Measurements from ENCODE around the gene TMPRSS3. TPM values are rescaled to one million over a fixed set of nuclear protein-coding genes. Genes with fewer than 3 reads are reported as not detected.

Gene TMPRSS3
- total RNA-seq, 1 experiment from 2014 or later, result 0.05 TPM

DNA sequence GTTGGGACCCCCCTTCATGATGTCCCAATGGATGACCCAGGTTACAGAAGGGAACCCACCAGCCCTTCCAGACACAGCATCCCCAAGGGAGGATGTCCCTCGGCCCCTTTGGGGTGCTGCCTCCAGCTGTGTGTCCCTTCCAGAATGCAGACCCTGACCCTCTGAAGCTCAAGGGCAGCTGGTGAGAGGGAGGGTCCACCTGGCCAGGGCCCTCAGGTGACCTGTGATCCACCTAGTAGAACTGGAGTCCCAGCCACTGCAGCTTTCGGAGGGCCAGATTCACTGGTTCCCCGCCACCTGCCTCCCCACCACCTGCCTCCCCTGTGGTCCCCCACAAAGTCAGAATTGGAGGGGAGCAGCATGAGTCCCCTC lies 19.9 kb downstream of the TMPRSS3 start:
- no peak for DNase-seq (ENCODE audit: extremely low read depth, low read depth)

GRCh38 chr21:42375506-42375905 lies 20.3 kb downstream of the TMPRSS3 start:
- DNase-seq (ENCODE audit: extremely low read depth, low read depth), result no peak

DNA sequence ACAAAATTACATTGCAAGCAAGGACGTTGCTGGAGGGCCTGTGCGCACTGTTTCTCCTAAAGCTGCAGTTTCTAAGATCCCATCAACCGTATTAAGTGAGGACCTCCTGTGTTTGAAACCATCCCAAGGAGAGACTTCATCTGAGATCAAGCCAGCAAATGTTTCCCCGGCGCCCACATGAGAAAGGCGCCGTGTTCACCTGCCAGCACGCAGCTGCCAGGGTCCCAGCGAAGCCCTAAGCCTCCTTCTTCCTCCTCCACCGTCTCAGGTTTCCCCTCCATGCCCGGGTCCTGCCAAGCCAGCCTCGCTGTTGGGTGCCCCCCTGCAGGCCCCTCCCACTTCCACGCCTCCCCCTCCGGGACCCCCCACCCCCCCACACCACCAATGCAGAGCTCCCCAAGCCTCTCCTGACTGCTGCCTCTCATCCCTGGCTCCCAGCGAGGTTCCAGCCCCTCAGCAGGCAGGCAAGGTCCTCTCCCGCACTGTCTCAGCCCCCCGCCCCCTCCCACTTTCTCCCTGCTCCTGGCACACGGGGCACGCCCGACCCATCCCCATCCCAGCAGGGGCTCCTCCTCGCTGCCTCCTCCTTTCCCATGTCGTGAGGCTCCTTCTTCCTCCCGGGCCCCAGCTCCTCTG lies 20.9 kb downstream of the TMPRSS3 start:
- no peak for DNase-seq (ENCODE audit: extremely low read depth, low read depth)

- DNase-seq (ENCODE audit: extremely low read depth, low read depth), result no peak
Measured at GRCh38 chr21:42374457-42374856, 21.4 kb downstream of the TMPRSS3 start.

- no peak for DNase-seq (ENCODE audit: extremely low read depth, low read depth)
Measured at GRCh38 chr21:42373908-42374455, 21.9 kb downstream of the TMPRSS3 start.

DNA sequence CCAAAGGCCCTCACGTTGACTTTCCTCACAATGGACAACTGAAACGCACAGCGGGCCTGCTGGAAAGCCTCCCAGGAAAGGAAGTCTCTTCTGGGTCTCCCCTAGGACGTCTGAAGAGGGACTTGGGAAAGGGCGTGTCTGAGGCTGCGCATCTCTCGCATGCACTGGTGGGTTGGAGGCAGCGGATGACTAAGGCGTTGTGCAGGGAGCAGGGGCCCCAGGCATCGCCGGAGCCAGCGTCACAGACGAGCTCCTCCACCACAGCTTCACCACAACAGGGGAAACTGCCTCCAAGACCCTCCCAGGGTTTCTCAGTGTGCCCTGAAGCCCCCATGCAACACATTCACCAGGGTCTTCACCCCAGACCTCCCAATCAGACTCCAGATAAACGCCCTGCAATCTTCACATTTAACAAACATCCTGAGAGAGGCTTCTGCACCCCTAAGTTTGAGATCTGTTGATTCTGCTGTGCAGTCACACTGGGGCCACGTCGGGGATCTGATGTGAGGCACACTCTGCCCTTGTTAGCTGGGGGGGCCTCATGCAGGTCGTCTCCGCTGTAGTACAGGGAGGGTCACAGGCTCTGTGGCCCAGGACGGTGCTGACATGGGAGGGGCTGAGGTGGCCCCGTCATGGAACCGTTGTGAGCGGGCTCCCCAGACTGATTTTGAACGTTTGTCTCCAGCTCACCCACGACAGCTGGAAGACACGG lies 22.5 kb downstream of the TMPRSS3 start:
- DNase-seq (ENCODE audit: extremely low read depth, low read depth), result no peak

DNA sequence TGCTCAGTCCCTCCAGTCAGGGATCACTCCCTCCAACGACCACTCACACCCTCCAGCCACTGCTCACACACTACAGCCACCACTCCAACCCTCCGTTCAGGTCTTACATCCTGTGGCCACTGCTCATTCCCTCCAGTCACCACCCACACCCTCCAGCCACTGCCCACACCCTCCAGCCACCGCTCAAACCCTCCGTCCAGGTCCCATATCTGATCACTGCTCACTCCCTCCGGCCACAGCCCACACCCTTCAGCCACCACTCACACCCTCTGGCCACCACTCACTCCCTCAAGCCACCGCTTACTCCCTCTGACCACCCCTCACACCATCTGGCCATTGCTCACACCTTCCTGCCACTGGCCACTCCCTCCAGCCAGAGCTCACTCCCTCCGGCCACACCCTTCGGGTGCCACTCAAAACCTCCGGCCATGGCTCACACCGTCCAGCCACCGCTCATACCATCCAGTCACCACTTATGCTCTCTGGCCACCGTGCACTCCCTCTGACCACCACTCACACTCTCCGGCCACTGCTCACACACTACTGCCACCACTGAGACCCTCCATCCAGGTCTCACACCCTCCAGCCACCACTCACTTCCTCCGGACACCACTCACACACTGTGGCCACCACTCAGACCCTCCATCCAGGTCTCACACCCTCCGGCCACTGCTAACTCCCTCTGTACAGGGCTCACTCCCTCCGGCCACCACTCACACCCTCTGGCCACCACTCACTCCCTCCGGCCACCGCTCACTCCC lies 24.8 kb downstream of the TMPRSS3 start:
- DNase-seq (ENCODE audit: extremely low read depth, low read depth), result no peak

DNA sequence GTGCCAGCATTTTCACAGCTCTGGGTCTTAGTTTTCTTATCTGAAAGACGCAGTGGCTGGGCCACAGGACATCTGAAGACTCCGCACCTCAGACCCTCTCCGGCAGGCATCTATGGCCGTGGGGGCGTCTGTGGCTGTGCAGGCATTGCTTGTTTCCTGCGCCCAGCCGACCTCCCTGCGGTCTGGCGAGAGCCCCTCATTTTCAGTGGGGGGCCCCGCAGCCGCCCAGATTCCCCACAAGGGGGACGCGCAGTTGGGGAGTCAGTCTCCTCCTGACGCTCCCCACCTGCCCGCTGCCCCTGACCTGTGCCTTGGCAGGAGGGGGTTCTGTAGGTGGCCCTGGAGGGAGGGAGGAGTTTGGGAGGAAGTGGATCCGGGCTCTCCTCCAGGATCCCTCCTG lies 26.0 kb downstream of the TMPRSS3 start:
- no peak for DNase-seq (ENCODE audit: extremely low read depth, low read depth)

DNA sequence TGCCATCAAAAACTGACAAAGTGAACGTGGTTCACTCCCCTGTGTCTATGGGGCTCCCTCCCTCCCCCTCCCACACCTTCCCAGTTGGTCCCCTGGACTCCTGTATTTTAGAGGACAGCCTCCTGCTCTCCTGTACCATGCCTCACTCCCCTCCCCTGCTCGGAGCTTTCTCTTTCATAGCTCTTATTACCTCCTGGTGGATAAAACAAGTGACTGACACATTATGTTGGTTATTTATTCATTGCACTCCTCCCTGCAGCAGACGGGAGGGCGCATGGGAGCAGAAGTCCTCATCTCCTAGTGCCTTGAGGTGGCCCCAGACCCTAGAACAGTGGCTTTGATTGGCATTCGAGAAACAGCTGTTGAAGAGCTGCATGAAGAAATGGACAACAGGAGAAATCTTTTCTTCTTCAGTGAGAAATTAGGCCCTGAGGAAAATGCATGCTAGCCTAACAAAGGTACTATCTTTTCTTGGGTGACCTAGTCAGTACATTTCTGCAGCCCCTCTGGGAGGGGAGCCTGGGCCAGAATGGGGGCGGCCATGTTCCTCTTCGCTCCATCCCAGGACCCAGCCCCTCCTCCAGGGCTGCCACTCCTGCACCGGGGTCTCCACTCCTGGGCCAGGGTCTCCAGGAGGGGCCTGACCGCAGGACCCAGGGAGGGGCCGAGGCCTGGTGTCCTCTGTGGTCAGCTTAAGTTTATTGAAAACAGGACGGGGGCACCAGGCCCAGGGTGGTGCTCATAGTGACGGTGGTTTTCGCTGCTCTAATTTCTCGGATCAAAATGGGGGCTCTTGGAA lies 28.3 kb downstream of the TMPRSS3 start:
- no peak for DNase-seq (ENCODE audit: extremely low read depth, low read depth)

DNA sequence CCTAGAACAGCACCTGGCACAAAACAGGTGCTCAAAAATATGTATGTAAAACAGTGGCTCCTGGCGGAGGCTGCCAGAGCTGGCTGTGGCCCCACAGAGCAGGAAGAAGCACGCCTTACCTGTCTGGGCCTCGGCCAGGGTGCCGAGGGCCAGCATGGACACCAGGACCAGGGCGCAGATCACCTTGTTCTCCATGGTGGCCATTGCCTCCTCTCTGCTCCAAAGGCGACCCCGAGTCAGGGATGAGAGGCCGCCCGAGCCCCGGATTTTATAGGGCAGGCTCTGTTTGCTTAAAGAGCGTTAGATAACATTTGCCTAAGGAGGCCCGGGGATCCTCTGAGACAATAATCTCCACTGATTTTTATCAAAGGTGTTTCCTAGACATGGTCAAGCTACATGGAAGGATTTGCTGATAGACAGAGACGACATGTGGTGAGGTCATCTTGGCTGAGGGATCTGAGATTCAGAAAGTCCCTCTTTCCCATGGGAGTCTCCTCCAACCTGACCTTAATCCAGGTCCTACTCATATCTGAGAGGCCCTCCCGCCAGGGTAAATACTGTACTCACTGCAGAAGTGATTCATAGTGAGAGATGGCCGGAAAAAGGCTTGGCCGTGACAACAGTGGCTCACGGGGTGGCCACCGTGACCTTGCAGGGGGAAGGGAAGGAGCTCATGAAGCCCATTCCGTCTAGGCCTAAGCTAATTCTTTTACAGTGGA lies 29.4 kb downstream of the TMPRSS3 start, which contains the start of gene TFF1:
TFF1 (minus strand) TSS at position 244 of the 719 bp plus-strand sequence; CDS start at position 204, 40 bp downstream.
- DNase-seq (ENCODE audit: extremely low read depth, low read depth), result no peak

DNA sequence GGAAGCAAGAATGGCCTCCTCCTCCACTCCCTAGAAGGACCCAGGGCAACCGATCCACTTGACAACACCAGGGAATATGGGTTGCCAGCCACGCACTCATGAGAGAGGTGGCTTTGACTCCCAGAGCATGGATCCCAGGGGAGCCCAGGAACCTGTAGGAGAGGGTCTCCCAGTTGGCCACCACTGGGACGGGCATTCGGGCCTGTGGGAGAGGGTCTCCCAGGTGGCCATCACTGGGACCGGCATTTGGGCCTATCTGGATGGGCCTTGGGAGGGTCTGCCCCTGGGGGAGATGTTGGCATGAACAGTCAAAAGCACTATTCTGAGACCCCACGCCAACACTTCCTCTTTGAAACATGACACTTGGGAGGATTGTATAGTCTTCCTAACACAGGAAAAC lies 30.1 kb downstream of the TMPRSS3 start:
- DNase-seq (ENCODE audit: extremely low read depth, low read depth), result no peak

- DNase-seq (ENCODE audit: extremely low read depth, low read depth), result no peak
Measured at GRCh38 chr21:42364304-42364865, 31.5 kb downstream of the TMPRSS3 start.

GRCh38 chr21:42363312-42363711 lies 32.5 kb downstream of the TMPRSS3 start:
- DNase-seq (ENCODE audit: extremely low read depth, low read depth), result no peak

DNA sequence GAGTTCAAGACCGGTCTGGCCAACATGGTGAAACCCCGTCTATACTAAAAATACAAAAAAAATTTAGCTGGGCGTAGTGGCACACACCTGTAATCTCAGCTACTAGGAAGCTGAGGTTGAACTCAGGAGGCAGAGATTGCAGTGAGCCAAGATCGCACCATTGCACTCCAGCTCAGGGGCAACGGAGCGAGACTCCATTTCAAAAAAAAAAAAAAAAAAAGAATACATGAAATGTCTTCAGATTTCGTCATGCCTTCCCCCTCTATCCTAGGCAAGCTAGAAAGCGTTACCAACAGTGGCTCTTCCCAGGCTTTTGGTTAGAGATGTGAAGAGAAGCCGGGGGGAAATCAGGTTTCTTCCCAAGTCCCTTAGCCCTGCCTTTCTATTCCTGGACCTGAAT lies 33.2 kb downstream of the TMPRSS3 start:
- DNase-seq (ENCODE audit: extremely low read depth, low read depth), result no peak

DNA sequence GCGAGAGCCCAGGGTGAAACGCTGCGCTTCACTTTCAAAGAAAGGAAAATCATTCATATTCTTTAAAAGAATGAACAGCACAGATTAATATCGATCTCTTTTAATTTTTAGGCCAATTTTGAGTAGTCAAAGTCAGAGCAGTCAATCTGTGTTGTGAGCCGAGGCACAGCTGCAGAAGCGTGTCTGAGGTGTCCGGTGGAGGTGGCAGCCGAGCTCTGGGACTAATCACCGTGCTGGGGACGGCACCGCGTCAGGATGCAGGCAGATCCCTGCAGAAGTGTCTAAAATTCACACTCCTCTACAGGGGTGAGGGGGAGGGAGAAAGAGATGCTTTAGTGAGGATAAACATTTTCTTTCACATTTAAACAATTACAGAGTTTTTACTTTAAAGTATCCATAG lies 33.7 kb downstream of the TMPRSS3 start:
- DNase-seq (ENCODE audit: extremely low read depth, low read depth), result no peak

DNA sequence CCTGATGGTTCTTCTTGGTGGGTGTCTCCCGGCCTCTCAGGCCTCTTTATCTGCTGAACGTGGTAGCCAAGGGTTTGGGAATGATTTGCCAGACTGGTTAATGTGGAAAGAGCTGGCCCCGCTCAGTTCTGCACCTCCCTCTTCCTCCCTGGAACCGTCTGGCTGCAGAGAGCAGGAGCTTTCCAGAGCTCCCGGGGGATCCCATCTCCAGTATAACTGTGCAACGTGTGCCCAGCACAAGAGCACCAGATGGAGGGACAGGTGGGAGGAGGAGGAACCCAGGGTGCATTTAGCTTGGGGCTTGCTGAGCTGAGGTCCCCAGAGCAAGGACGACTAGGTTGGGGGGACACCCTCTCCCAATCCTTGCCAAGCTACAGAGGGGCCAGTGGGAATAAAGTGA lies 34.6 kb downstream of the TMPRSS3 start:
- no peak for DNase-seq (ENCODE audit: extremely low read depth, low read depth)

DNA sequence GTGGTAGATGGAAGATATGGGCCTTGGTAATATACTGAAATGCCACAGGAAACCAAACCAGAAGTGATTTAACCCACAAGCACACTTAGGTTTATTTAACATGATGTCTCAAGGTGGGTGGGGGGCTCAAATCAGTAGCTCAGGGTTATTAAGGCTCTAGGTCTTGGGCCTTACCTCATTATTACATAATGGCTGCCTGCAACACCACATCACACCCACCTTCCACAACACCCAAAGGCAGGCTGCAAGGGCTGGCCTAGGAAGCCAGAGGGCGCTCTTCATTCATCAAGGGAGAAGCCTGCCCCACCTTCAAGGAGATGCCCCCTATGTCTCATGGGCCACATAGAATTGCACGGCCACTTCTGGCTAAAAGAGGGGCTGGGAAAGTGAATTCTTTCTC lies 35.5 kb downstream of the TMPRSS3 start:
- DNase-seq (ENCODE audit: extremely low read depth, low read depth), result no peak

DNA sequence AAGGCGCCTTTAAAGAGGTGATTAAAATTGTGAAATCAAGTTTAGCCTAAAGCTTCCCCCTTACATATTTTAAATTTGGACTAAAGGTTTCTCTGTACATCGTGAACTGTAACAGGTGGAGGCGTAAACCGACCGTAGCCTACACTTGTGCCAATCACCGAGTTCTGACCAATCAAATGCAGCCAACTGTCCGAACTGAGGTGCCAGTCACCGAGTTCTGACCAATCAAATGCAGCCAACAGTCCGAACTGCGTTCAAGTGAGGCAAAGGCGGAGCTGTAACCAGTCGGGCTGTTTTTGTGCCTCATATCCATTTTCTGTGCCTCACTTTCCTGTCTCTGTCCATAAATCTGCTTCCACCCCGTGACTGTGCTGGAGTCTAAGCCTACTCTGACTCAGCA lies 36.9 kb downstream of the TMPRSS3 start:
- no peak for DNase-seq (ENCODE audit: extremely low read depth, low read depth)

- DNase-seq (ENCODE audit: extremely low read depth, low read depth), result no peak
Measured at GRCh38 chr21:42358261-42358660, 37.6 kb downstream of the TMPRSS3 start.

- DNase-seq (ENCODE audit: extremely low read depth, low read depth), result no peak
Measured at GRCh38 chr21:42357307-42357706, 38.5 kb downstream of the TMPRSS3 start.

Data from NCI-H460 (cell line).